Activated naive CD8-positive, alpha-beta T cell treated with anti-CD3 and anti-CD28 coated beads, Interleukin-2, amount 50 U/mL, for 16 hours (primary cell): Measurements from ENCODE around the gene AADACL2.

Experiments
- DNase-seq: peaks from one replicate; pipeline ENCODE4 v3.0.0-alpha.2; 2020; ENCODE audit warnings: low read depth, low spot score

Gene AADACL2

DNA sequence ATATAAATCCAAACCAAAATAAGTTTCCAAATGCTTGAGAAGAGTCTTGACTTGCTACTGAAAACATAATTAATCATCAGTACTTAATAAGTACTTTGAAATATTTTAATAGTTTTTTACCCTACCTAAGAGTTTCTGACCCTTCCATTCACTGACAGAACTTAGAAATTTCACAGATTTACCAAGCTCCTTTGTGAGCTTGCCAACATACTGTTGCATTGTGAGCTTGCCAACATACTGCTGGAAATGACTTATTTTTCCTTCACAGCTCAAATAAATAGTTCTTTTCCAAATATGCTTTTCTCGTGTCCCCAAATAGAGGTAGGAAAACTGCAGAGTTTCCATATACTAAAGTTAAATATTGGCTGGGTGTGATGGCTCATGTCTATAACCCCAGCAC, 70.5 kb downstream of the AADACL2 start:
- no peak for DNase-seq

DNA sequence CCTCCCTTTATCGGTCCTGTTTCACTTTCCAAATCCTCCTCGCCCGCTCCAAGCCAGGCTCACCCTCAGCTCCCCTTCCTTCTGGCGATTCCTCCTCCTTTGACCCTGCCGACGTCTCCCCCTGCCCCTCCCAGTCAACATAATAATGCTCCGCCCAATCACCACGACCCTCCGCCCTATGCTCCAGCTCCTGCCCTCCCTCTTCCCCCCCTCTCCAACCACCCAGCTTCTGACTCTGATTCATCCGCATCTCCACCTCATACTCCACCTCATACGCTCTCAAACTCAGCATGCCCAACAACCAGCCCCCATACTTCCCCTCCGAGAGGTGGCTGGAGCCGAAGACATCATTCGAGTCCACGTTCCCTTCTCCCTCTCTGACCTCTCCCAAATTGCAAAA, 73.1 kb downstream of the AADACL2 start:
- DNase-seq = no peak
